Fibroblast of gingiva (primary cell): Measurements from ENCODE around the gene UBASH3B.
"Not testable (repeated sequence)": the region's sequence is repeated elsewhere in the genome, so short reads cannot be mapped to it uniquely, and the experiment has no call there.

ENCODE experiments used
- DNase-seq: peaks from one replicate; pipeline ENCODE4 v3.0.0-alpha.2; 2011; ENCODE audit warnings: low read depth

The UBASH3B gene

DNA sequence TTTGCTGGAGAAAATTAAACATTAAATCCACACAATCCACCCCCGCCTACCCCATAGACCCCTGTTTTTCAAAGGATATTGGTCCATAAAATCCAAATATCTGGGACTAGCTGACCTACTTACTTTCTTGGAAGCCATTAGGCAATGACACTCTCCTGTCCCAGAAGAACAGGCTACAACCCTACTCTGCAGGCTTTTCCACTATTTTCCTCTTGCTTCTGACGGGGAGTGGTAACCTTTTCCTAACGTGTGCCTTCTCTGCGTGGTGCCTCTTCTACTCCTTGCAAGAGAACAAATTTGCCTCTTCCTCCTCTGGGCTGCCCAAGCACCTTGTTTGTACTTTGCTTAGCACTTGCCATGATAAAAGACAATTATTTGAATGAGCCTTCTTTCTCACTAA is 51.6 kb downstream of the UBASH3B start:
- no peak for DNase-seq

DNA sequence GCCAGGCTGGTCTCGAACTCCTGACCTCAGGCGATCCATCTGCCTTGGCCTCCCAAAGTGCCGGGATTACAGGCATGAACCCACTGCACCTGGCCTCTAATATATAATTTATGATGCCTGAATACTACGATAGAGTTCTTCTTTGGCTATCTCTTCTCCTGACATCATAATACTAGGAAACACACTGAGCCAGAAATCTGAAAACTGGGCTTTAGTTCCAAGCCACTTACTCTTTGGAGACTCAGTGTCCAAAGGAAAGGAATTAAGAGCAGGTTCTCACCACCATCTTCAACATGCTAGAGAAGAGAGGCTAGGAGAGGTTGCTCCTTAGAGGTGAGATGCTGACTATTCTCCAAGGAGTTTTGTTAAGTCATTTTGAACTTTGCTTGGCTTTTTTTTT is 52.4 kb downstream of the UBASH3B start:
- DNase-seq, result no peak

GRCh38 chr11:122709039-122709760 is 53.7 kb downstream of the UBASH3B start:
- peak; percentile 81 for DNase-seq

DNA sequence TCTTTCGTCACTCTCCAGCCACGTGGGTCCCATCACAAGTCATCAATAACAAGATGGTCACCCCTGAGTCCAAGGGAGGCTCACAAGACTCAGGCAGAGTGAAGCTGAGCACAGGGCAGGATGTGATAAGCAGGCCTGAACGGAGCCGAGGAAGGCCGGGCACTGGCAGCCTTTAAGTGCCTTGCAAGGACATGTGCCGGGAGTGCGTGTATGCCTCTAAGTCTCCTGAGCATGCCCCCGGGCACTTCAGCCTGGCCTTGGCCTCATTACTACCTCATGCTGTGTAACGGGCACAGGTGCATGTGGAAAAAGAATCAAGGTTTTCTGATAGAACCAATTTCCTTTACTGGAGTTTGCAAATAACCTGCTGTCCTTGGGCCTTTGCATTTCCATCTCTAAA is 55.8 kb downstream of the UBASH3B start:
- DNase-seq, result no peak

DNA sequence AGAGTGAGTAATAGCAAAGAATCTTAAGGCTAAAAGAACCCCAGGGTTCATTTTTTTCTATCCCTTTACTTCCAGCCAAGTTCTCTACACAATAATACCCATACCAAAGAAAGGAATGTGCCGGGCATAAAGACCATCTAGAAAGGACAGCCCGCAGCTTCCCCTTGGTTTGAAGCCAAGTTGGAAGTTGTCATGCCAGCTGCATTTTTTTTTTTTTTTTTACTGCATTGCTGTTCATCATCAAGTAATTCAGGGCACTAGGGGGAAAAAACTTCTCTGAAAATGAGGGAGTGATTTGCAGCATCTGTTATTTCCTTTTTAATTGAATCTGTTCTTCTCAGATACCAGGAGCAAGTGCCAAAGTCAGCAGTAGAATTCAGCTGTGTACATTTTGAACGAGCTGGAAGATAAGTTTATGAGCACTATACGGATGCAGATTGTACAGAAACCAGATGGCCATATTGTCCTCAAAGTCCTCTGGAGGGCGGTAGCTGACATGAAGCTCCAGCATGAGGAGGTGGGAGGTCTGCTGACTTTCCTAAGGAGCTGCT is 56.4 kb downstream of the UBASH3B start:
- peak; percentile 75 for DNase-seq

GRCh38 chr11:122714004-122714403 is 58.5 kb downstream of the UBASH3B start:
- DNase-seq, result no peak

- no peak for DNase-seq
These were observed 59.0 kb downstream of the UBASH3B start for GRCh38 chr11:122714484-122714883.

- no peak for DNase-seq
These were observed 60.3 kb downstream of the UBASH3B start for GRCh38 chr11:122715548-122716440.

DNA sequence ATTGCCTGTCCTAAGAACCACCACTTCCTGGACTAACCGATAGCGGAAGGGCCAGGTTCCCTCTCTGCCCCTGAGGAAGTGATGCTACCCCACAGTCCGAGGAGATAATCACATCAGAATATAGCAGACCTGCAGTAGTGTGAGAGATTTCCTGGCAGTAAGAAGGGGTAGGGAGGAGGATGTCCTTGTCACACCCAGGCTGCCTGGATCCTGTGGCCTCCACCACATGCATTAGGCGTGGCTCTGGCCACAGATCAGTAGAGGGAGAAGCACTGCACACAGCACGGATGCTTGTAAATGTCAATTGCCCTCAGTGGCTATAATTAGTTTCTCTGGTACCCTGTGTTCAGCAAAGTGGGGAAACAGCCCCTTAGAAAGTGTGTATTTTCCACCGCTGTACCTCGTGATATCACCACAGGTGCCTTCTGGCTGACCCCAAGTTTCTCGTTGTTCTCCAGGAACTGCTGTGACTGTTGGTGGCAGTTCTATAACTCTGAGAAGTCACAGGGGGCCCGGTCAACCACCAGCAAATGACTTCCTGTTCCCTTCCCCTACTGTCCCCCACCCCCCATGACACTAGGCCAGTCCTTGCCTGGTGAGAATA is 61.8 kb downstream of the UBASH3B start:
- DNase-seq, result no peak

- no peak for DNase-seq
These were observed 64.8 kb downstream of the UBASH3B start for GRCh38 chr11:122720107-122720881.

GRCh38 chr11:122721201-122721963 is 65.9 kb downstream of the UBASH3B start:
- DNase-seq, result no peak

DNA sequence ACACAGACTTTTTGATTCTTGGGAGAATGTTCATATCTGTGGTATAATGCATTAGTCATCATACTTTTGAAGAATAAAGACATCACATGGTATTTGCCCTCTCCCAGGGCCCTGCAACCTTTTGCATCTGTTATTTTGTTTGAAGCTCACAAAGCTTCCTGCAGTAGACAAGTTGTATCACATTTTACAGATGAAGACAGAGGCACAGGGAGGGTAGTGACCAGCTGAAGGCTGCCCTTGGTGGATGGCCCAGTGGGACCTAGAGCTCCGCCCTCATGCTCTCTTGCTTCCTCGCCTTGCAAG is 66.4 kb downstream of the UBASH3B start:
- DNase-seq, result peak; percentile 81

DNA sequence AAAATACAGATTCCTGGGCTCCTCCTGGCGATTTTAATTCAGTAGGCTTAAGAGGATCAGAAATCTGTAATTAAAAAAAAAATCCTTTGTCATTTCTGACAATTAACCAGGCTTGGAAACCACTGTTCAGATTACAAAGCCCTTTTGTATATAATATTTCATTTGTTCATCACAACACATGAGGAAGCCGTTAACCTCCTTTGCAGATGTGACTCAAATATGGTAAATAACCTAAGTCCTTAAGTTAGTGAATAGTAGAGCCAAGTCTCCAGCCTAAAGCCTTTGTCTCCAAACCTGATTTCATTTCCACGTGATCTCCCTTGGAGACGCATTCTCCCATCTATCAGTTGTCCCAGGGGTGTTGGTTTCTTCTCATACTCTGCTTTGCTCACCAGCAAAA is 67.6 kb downstream of the UBASH3B start:
- no peak for DNase-seq

DNA sequence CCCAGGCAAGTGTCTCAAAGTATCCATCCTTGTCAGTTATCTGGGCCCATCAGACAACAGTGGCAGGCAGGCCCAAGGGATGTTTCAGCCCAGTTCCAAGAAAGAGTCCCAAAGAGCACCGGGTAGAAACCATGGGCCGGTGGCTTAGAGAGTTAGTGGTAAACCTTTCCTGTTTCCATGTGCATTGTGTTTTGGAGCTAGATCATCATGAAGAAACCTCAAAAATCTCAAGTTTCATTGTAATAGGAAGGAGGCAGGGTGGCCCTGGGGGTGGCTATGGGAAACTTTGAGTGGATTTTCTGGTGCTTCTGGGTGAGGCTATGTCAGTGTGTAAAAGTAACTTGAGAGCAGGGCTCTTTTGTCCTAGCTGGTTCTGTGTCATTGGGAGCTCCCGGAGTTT is 68.1 kb downstream of the UBASH3B start:
- peak; percentile 37 for DNase-seq

- no peak for DNase-seq
These were observed 69.0 kb downstream of the UBASH3B start for GRCh38 chr11:122724520-122724919.

- DNase-seq, result no peak
These were observed 70.5 kb downstream of the UBASH3B start for GRCh38 chr11:122726028-122726427.

- DNase-seq, result peak; percentile 56
These were observed 71.8 kb downstream of the UBASH3B start for GRCh38 chr11:122727101-122727929.

GRCh38 chr11:122728561-122728960 is 73.0 kb downstream of the UBASH3B start:
- no peak for DNase-seq

GRCh38 chr11:122729139-122729538 is 73.6 kb downstream of the UBASH3B start:
- no peak for DNase-seq

DNA sequence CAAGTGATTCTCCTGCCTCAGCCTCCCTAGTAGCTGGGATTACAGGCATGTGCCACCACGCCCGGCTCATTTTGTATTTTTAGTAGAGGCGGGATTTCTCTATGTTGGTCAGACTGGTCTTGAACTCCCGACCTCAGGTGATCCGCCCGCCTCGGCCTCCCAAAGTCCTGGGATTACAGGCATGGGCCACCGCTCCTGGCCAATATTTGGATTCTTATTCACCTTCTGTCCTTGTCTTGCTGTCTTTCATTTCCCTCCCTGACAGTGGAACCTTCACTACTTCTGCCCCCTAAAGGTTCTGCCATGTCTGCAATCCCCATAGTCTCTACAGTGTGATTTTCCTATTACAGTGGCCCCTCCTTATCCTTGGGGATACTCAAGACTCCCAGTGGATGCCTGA is 75.2 kb downstream of the UBASH3B start:
- DNase-seq, result not testable (repeated sequence)
